HCT116 (cell line): ENCODE measurements around the gene IPCEF1. TPM values are rescaled to one million over a fixed set of nuclear protein-coding genes. Genes with fewer than 3 reads are reported as not detected.

Experiments used
- ATAC-seq: fragments of 200-7000 bp; cut with Tn5 transposase; 2 replicates; pipeline ENCODE4 v1.9.1; 2020; ENCODE audit warnings: mild to moderate bottlenecking, moderate library complexity
- BruUV-seq: library from RNA; stranded (reverse); fragments of 400-500 nt; replicated peaks from 2 replicates; lab custom pipeline; 2021; lab: Mats Ljungman, UMichigan
- CTCF ChIA-PET: fragments of 300-600 bp; sonication (Branson Sonifier 250); formaldehyde crosslinking; loops from one replicate; lab custom pipeline; 2021; ENCODE audit warnings: antibody characterized with exemption; lab: Charles Lee
- POLR2A ChIA-PET: fragments of 300-600, 350-600 bp; sonication (Branson Sonifier 250); formaldehyde crosslinking; loops from one replicate; lab custom pipeline; 2021; ENCODE audit warnings: antibody characterized with exemption; lab: Charles Lee
- RAD21 ChIA-PET, 2 experiments: fragments of 300-600 bp; sonication (Branson Sonifier 250); formaldehyde crosslinking; loops; one replicate each; lab custom pipeline; 2023; ENCODE audit warnings: low total read pairs in 2 of 2; ENCODE audit not compliant: uncharacterized antibody in 2 of 2, unreplicated experiment in 2 of 2, low non-redundant PET in 1 of 2; lab: Charles Lee
- DNase-seq: peaks from one replicate; pipeline ENCODE4 v3.0.0-alpha.2; 2010; ENCODE audit warnings: low read depth, low spot score
- H2AFZ ChIP-seq: fragments of 200-600 bp; shearing (Covaris generic), sonication (generic); 2 replicates; pipeline ENCODE4 v1.6.1; 2017; ENCODE audit warnings: low read depth, mixed run types, mixed read lengths, antibody characterized with exemption, low read length; ENCODE audit not compliant: poor library complexity, severe bottlenecking
- H3K27ac ChIP-seq: 2 replicates; pipeline ENCODE4 v1.5.1; 2012; ENCODE audit warnings: low read depth, low read length
- H3K27me3 ChIP-seq: fragments of 200-600 bp; sonication (generic); 2 replicates; pipeline ENCODE4 v1.6.1; 2016; ENCODE audit warnings: mixed run types, low read length, mixed read lengths; ENCODE audit not compliant: insufficient read depth
- H3K36me3 ChIP-seq, 2 experiments: fragments of 200-500 bp in 1 of 2; fragments of 200-600 bp in 1 of 2; sonication (Bioruptor generic) in 1 of 2; sonication (generic) in 1 of 2; 2 replicates each; pipeline versions ENCODE4 v1.5.1 to v1.6.1; 2014 to 2016; ENCODE audit warnings: low read length in 2 of 2, inconsistent platforms in 1 of 2, mixed read lengths in 1 of 2, mixed run types in 1 of 2; ENCODE audit not compliant: insufficient read depth in 2 of 2, control insufficient read depth in 1 of 2
- H3K4me1 ChIP-seq, 2 experiments: fragments of 200-600 bp in 1 of 2; sonication (generic) in 1 of 2; 2 replicates each; pipeline versions ENCODE4 v1.5.1 to v1.6.1; 2012 to 2017; ENCODE audit warnings: low read length in 2 of 2, inconsistent platforms in 1 of 2, mild to moderate bottlenecking in 1 of 2, mixed read lengths in 1 of 2, mixed run types in 1 of 2, moderate library complexity in 1 of 2; ENCODE audit not compliant: insufficient read depth in 2 of 2, control insufficient read depth in 1 of 2
- H3K4me2 ChIP-seq: fragments of 200-600 bp; sonication (generic); 2 replicates; pipeline ENCODE4 v1.6.1; 2017; ENCODE audit warnings: mixed run types, low read length, mixed read lengths
- H3K4me3 ChIP-seq, 2 experiments: fragments of 200-600 bp in 1 of 2; sonication (generic) in 1 of 2; replicated peaks in 1 of 2; 2 replicates each; pipeline ENCODE4 v1.5.1; 2011 to 2016; ENCODE audit warnings: low read length in 2 of 2, control low read depth in 1 of 2, low read depth in 1 of 2, mild to moderate bottlenecking in 1 of 2, mixed read lengths in 1 of 2, mixed run types in 1 of 2
- H3K79me2 ChIP-seq: fragments of 200-600 bp; sonication (generic); 2 replicates; pipeline ENCODE4 v1.6.1; 2017; ENCODE audit warnings: mild to moderate bottlenecking, mixed run types, low read length, moderate library complexity, mixed read lengths; ENCODE audit not compliant: insufficient read depth
- H3K9ac ChIP-seq: fragments of 200-600 bp; sonication (generic); 2 replicates; pipeline ENCODE4 v1.6.1; 2016; ENCODE audit warnings: low read length, mixed read lengths
- H3K9me2 ChIP-seq: fragments of 200-600 bp; sonication (generic), shearing (Covaris generic); 2 replicates; pipeline ENCODE4 v1.6.1; 2017; ENCODE audit warnings: mixed run types, mild to moderate bottlenecking, moderate library complexity; ENCODE audit not compliant: insufficient read depth
- H3K9me3 ChIP-seq, 2 experiments: fragments of 200-500 bp in 1 of 2; fragments of 200-600 bp in 1 of 2; sonication (Bioruptor generic) in 1 of 2; sonication (generic) in 1 of 2; 2 replicates each; pipeline ENCODE4 v1.6.1; 2014 to 2017; ENCODE audit warnings: low read length in 2 of 2, mixed read lengths in 2 of 2, inconsistent platforms in 1 of 2, low read depth in 1 of 2, mild to moderate bottlenecking in 1 of 2, mixed run types in 1 of 2, moderate library complexity in 1 of 2; ENCODE audit not compliant: control insufficient read depth in 1 of 2, insufficient read depth in 1 of 2
- H4K20me1 ChIP-seq: fragments of 200-600 bp; sonication (generic), shearing (Covaris generic); 2 replicates; pipeline ENCODE4 v1.6.1; 2017; ENCODE audit warnings: mixed run types, mild to moderate bottlenecking, moderate library complexity; ENCODE audit not compliant: insufficient read depth
- ATF3 ChIP-seq: IDR thresholded peaks from 2 replicates; pipeline ENCODE4 v1.6.1; 2012
- CEBPB ChIP-seq: IDR thresholded peaks from 2 replicates; pipeline ENCODE4 v1.6.1; 2012; ENCODE audit warnings: low read depth
- CTCF ChIP-seq, 3 experiments: fragments of 200-600 bp in 1 of 3; sonication (generic) in 1 of 3; IDR thresholded peaks in 2 of 3; conservative IDR thresholded peaks in 1 of 3; 2 replicates each; pipeline ENCODE4 v1.5.1; 2012 to 2017; ENCODE audit warnings: low read depth in 2 of 3, low read length in 2 of 3, antibody characterized with exemption in 1 of 3, borderline replicate concordance in 1 of 3, control low read depth in 1 of 3, mild to moderate bottlenecking in 1 of 3, mixed read lengths in 1 of 3, mixed run types in 1 of 3, moderate library complexity in 1 of 3; ENCODE audit not compliant: insufficient read depth in 1 of 3
- EGR1 ChIP-seq: IDR thresholded peaks from 2 replicates; pipeline ENCODE4 v1.6.1; 2012; ENCODE audit warnings: low read depth
- EZH2phosphoT487 ChIP-seq: fragments of 200-600 bp; IDR thresholded peaks from 2 replicates; pipeline ENCODE4 v1.6.1; 2018; ENCODE audit warnings: antibody characterized with exemption, borderline replicate concordance
- FOSL1 ChIP-seq: IDR thresholded peaks from 2 replicates; pipeline ENCODE4 v1.6.1; 2012; ENCODE audit warnings: low read depth
- MAX ChIP-seq: IDR thresholded peaks from 2 replicates; pipeline ENCODE4 v1.6.1; 2012
- POLR2A ChIP-seq: IDR thresholded peaks from 2 replicates; pipeline ENCODE4 v1.7.0; 2011; ENCODE audit warnings: borderline replicate concordance; ENCODE audit not compliant: insufficient read depth, insufficient read length; ENCODE audit errors: extremely low read depth
- POLR2AphosphoS5 ChIP-seq: IDR thresholded peaks from 2 replicates; pipeline ENCODE4 v1.6.1; 2011; ENCODE audit warnings: mild to moderate bottlenecking, low read depth, low read length, moderate library complexity
- RAD21 ChIP-seq: IDR thresholded peaks from 2 replicates; pipeline ENCODE4 v1.6.1; 2012; ENCODE audit warnings: low read depth, mild to moderate bottlenecking
- SP1 ChIP-seq: IDR thresholded peaks from 2 replicates; pipeline ENCODE4 v1.6.1; 2012; ENCODE audit warnings: low read depth
- SRF ChIP-seq: IDR thresholded peaks from 2 replicates; pipeline ENCODE4 v1.6.1; 2012; ENCODE audit warnings: low read depth
- TCF7L2 ChIP-seq: IDR thresholded peaks from 2 replicates; pipeline ENCODE4 v1.7.0; 2011; ENCODE audit warnings: borderline replicate concordance, inconsistent platforms; ENCODE audit not compliant: insufficient read depth, insufficient read length; ENCODE audit errors: extremely low read depth
- YY1 ChIP-seq: IDR thresholded peaks from 2 replicates; pipeline ENCODE4 v1.6.1; 2011; ENCODE audit warnings: low read length, low read depth, moderate library complexity, mild to moderate bottlenecking; ENCODE audit not compliant: insufficient replicate concordance; ENCODE audit errors: extremely low read depth
- ZBTB33 ChIP-seq: IDR thresholded peaks from 2 replicates; pipeline ENCODE4 v1.6.1; 2011; ENCODE audit warnings: mild to moderate bottlenecking, low read length, moderate library complexity; ENCODE audit not compliant: insufficient replicate concordance; ENCODE audit errors: extremely low read depth
- ZFX ChIP-seq: fragments of 450-650 bp; IDR thresholded peaks from 2 replicates; pipeline ENCODE4 v1.6.1; 2017
- intact Hi-C: fragments of 100-400 bp; cut with micrococcal nuclease; formaldehyde crosslinking; loops from 2 replicates; pipeline ENCODE4 v1.10.0; 2022
- total RNA-seq: library from RNA; stranded (reverse); gene quantifications from one replicate; pipeline ENCODE4 v1.2.1, GENCODE V29; 2021; ENCODE audit not compliant: unreplicated experiment

The IPCEF1 gene
- total RNA-seq, 1 experiment from 2014 or later, result 0.32 TPM

- Histone ChIP-seq H2AFZ (no peak overlapping the region), H3K9ac (no peak overlapping the region), H3K9me2 (no peaks in the 10 kb centered on the region), H3K4me1 (no peaks in the 10 kb centered on the region), H3K4me2 (no peak overlapping the region), H3K27ac (no peak overlapping the region), H3K27me3 (no peaks in the 10 kb centered on the region), H3K79me2 (no peaks in the 10 kb centered on the region), H3K9me3 (no peaks in the 10 kb centered on the region), H3K36me3 (no peaks in the 10 kb centered on the region), H3K4me3 (no peak overlapping the region), H4K20me1 (no peaks in the 10 kb centered on the region)
- no TSS peak for BruUV-seq
- CTCF ChIA-PET, result no interaction called here
- ATAC-seq, result no peak
- RAD21 ChIA-PET, result no interaction called here
- POLR2A ChIA-PET, result no interaction called here
- TF ChIP-seq YY1 (no peak), CEBPB (no peak), ZFX (no peak), TCF7L2 (no peak)
- intact Hi-C loops, result no loop called here
- no peak for DNase-seq
These were observed 130.1 kb downstream of the IPCEF1 start for GRCh38 chr6:154226461-154226860.

GRCh38 chr6:154223296-154223695 lies 133.3 kb downstream of the IPCEF1 start:
- Histone ChIP-seq H3K9me3 (no peaks in the 10 kb centered on the region), H3K9ac (no peak overlapping the region), H2AFZ (no peak overlapping the region), H3K27ac (no peak overlapping the region), H3K9me2 (no peaks in the 10 kb centered on the region), H3K4me1 (no peaks in the 10 kb centered on the region), H4K20me1 (no peaks in the 10 kb centered on the region), H3K36me3 (no peaks in the 10 kb centered on the region), H3K4me2 (no peak overlapping the region), H3K4me3 (no peak overlapping the region), H3K27me3 (no peaks in the 10 kb centered on the region), H3K79me2 (no peaks in the 10 kb centered on the region)
- no peak for DNase-seq
- CTCF ChIA-PET, result no interaction called here
- intact Hi-C loops, result no loop called here
- POLR2A ChIA-PET, result no interaction called here
- BruUV-seq, result no TSS peak
- RAD21 ChIA-PET, result no interaction called here
- ATAC-seq, result no peak
- TF ChIP-seq FOSL1, result no peak
- no peak for TF ChIP-seq CTCF (IDR thresholded peaks at IDR 0.05 in 2 of 3, conservative IDR thresholded peaks at IDR 0.05 in 1 of 3; ENCODE audit: borderline replicate concordance in 1 of 3, insufficient read depth in 1 of 3, low read depth in 2 of 3, low read length in 2 of 3)
- no peak for TF ChIP-seq POLR2AphosphoS5
- TF ChIP-seq YY1, result no peak
- no peak for TF ChIP-seq RAD21
- TF ChIP-seq SP1, result no peak
- no peak for TF ChIP-seq EZH2phosphoT487
- TF ChIP-seq TCF7L2, result no peak
- no peak for TF ChIP-seq ATF3
- TF ChIP-seq POLR2A, result no peak
- TF ChIP-seq ZBTB33, result no peak
- no peak for TF ChIP-seq CEBPB
- no peak for TF ChIP-seq SRF
- no peak for TF ChIP-seq EGR1
- TF ChIP-seq ZFX, result no peak
- TF ChIP-seq MAX, result no peak
